T-helper 2 cell treated with Interferon-gamma antibody and Interleukin-4, amounts not matched to agents 100 ng/mL and 5 ng/mL, for 36 hours (primary cell): Measurements from ENCODE around the gene TOMM40L. TPM values are rescaled to one million over a fixed set of nuclear protein-coding genes. Genes with fewer than 3 reads are reported as not detected.
"Not testable (repeated sequence)": the region's sequence is repeated elsewhere in the genome, so short reads cannot be mapped to it uniquely, and the experiment has no call there.

Experiments
- intact Hi-C: fragments of 100-400 bp; cut with micrococcal nuclease; formaldehyde crosslinking; loops from one replicate; pipeline ENCODE4 v1.15.1; 2023
- total RNA-seq: library from RNA; stranded (reverse); gene quantifications from 2 replicates; pipeline ENCODE4 v1.2.3, GENCODE V29; 2022

The TOMM40L gene
- total RNA-seq, 1 donor from 2014 or later, result 23.3 TPM

DNA sequence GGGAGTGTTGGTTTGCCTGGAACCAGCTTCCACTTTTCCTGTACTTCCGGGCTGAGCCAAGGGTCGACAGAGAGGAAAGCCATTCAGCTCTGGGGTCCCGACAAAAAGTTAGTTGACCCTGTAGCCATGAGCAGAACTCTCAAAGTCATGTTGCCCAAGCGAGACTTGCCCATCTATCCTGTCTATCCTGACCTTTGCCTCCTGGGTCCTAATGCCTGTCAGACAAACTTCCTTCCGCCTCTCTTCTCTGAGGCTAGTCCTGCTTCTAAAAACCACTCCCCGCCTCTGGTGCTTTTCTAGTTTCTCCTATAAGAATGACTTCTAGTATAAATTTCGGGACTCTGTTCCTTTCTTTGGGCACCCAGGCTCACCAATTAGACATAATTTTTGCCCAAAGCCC lies 25.0 kb downstream of the TOMM40L start:
- intact Hi-C loops, result no loop called here

DNA sequence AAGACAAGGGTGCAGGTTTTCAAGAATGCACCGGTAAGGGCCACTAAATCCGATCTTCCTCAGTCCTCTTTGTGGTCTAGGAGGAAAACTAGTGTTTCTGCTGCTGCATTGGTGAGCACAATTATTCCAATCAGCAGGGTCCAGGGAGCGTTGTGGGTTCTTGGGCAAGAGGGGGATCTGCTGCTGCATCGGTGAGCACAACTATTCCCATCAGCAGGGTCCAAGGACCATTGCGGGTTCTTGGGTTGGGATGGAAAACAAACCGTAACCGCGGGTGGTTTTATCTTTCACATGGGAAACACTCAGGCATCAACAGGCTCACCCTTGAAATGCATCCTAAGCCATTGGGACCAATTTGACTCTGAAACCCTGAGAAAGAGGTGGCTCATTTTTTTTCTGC lies 25.7 kb downstream of the TOMM40L start:
- intact Hi-C loops, result no loop called here

DNA sequence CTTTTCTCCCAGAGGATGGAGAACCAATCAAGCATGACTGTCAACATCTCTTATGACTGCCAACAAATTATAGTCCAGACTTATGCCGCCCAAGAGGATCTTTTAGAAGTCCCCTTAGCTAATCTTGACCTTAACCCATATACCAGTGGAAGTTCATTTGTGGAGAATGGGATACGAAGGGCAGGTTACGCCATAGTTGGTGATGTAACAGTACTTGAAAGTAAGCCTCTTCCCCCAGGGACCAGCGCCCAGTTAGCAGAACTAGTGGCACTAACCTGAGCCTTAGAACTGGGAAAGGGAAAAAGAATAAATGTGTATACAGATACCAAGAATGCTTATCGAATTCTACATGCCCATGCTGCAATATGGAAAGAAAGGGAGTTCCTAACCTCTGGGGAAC lies 29.4 kb downstream of the TOMM40L start:
- intact Hi-C loops, result not testable (repeated sequence)

DNA sequence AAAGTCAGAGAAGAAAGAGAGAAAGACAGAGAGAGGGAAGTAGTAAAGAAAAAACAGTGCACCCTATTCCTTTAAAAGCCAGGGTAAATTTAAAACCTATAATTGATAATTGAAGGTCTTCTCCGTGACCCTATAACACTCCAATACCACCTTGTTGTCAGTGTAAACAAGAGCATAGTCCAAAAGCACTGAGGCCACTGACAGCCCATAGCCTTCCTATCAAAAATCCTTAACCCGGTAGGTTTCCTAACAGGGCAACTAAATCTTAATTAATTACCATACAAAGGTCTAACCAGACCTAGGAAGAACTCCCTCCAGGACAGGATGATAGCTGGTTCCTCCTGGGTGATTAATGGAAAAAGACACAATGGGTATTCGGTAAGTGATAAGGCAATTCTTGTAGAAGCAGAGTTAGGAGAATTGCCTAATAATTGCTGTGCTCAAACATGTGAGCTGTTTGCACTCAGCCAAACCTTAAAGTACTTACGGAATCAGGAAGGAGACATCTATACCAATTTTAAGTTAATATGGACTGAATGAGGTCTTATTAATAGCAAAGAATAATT lies 30.2 kb downstream of the TOMM40L start:
- intact Hi-C loops, result not testable (repeated sequence)

DNA sequence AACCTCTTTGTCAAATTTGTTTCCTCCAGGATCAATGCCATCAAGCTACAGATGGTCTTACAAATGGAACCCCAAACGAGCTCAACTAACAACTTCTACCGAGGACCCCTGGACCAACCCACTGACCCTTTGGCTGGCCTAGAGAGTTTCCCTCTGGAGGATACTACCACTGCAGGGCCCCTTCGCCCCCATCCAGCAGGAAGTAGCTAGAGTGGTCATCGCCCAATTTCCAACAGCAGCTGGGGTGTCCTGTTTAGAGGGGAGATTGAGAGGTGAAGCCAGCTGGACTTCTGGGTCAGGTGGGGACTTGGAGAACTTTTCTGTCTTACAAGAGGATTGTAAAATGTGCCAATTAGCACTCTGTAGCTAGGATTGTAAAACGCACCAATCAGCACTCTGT lies 31.2 kb downstream of the TOMM40L start:
- intact Hi-C loops, result not testable (repeated sequence)

DNA sequence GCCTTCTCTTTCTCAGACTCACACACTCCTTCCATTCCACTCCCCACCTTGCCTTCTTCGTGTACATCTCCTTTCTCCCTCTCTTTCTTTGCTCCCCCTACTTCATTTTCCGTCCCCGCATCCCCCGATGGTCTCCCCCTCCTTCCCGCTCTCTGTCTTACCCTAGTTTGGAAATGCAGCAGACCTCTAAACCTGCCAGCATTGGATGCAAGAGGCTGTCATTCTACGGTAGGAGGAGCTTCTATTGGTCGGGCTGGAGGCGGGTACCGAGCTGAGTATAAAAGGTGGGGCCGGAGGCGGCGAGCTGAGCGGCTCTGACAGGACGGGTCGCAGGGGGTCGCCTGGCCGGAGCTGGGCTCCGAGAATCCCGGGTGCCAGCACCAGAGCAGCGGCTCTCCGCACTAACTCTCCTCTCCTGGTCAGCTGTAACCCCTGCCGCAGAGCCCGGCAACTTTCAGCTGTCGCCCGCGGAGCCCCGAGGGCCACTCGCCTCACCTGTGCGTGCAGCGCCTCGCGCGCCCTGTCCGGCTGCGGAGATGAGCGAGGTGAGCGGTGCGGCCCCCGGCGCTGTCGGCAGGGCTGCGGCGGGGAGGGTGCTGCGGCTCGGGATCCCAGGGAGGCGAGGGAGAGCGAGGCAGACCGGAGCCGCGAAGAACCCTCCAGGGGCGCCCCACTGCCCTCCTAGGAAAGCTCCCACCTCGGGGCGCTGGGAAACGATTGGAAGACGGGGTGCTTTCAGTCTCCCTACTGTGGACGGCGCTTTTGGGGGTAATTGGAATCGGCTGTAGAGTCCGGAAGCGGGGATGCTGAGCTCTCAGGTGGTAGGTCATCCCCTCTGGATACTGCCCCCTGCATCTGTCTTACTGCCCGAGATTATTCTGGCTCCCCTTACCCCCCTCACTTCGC lies 32.8 kb downstream of the TOMM40L start, which contains the start of gene PCP4L1:
TSS of gene PCP4L1 (plus strand) at position 307 of the 906 bp plus-strand sequence. CDS start at position 537, 230 bp downstream.
- intact Hi-C loops, result no loop called here

DNA sequence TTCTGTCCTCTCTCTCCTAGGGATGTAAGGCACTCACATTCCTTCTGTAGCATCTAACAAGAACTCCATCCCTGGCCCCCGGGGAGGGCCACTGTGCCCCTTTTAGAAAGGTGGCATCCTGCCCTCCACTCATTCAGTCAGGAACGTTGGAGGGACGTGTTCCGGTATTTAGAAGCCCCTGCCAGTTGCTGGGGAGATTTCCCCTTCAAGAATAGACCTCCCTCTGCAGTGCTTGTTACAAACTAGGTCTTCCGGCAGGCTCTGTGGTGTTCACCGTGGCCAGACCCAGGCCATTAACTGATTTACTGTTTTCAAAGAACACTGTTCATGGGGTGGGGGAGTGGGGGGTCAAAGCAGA lies 33.5 kb downstream of the TOMM40L start:
- intact Hi-C loops, result no loop called here

DNA sequence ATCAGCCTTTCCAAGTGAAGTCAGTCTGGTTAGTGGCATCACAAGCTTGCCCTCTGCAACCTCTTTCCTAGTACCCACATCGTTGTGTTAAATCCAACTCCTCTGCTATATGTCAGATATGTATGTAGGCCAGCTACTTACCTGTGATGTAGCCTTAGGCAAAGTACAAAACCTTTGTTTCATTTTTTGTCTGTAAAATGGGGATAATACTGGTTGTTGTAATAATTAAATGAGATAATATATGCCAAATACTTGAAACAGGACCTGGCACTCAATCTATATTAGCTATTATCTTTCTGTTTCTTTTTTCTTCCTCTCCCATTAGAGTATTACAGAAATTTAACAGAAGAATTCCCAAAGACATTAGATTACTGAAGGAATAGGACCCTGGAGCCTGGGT lies 33.9 kb downstream of the TOMM40L start:
- intact Hi-C loops, result no loop called here

DNA sequence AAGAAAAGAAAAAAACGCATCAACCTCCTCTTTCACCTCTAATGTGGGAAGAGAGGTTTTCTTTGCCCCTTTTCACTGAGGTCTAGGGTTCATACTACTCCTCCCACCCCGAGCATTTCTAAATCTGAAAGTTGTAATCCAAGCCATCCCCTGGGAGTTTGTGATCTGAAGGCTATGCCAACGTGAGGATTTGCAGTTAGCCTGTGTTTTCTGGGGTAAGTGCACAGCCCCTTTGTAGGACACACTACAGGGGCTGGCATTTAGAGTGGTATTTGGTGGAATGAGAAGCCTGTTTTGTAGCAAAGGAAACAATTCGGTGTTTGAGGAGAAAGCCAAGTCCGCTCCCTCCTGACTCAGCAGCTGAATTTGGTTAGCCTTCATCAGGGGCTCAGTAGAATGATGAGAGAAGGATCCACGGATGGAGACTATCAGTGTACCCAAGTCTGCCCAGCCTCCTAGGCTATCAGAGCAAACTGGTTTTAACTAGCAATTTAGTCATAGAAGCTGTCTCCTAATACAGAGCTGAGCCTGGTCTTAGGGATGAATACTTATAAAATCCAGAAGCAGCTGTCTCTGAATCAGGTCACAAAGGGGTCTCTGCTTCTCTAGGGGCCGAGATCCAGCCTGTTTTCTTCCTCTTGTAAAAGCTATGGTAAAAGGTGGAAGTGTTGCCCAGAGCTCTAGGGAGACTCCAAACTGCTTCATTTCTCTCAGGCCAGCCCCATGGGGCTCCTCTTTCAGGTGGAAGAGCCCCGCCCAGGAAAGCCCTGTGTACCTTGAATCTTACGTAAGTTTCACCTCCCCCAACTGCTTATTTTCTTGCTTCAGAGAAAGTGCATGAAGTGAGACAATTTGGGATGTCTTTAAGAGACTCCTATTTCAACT lies 34.8 kb downstream of the TOMM40L start:
- intact Hi-C loops, result no loop called here

DNA sequence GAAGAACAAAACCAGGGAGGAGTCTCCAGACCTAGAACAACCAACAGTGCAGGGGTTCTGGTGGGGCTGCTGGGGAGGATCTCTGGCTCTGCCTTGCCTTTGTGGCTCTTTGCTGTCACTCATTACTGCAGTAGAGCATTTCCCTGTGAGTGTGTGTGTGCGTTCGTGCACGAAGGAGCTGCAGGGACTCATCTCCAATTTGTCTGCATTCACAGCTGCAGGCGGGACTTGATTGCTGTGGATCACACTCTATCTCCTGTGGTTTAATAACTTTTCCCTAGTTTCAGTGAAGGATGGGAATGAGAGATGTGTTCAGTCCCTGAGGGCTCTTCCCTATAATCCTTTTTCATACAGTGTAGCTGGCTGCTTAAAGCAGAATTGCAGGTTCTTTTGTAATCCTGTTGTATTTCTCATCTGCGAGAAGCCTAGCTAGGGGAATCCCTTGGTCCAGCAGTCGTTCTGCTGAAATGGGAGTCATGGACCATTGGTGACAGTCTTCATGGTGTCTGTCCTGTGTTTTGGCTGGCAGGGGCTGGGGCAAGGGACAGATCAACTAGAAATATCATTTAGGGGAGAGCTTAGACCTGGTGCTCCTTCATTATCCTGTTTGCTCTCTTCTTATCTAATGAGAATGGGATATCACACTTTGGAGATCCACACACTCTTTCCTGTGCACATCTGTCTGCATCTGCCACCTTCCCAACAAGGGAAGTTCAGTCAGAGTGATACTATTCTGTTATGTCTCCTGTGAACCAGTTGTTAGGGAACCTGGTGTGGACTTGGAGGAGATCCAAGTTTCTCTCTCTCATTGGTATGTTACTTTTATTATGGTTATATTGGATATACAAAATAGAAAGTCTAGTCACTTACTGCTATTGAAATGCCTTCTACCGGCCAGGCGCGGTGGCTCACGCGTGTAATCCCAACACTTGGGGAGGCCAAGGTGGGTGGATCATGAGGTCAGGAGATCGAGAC lies 35.7 kb downstream of the TOMM40L start:
- intact Hi-C loops, result no loop called here

DNA sequence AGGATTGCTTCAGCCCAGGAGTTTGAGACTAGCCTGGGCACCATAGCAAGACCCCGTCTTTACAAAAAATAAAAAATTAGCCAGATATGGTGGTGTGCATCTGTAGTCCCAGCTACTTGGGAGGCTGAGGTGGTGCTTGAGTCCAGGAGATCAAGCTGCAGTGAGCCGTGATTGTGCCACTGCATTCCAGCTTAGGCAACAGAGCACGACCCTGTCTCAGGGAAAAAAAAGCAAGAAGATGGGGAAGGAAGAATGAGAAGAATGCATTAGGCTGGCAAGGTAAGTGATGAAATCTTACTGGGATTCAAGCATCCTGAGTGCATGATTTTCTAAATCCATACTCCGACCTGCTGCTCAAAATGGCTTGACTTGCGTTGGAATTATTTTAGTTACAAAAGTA lies 39.4 kb downstream of the TOMM40L start:
- intact Hi-C loops, result no loop called here

DNA sequence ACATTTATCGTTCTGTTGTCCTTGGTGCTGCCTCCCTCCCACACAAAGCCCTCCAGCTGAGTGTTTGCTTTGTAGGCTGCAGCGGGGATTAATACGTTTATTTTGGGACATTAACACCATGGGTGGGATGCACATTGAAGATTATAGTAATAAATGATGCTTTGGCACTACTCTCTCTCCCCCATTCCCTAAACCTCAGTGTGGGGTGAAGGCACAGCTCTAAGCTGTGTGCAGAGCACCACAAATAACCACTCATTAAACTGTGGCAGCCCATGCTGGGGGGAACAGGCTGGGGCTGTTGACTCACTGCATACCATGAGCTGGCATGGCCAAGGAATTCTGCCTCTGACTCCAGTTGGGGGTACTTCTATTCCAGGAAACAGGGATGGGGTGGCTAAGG lies 40.3 kb downstream of the TOMM40L start:
- intact Hi-C loops, result no loop called here

DNA sequence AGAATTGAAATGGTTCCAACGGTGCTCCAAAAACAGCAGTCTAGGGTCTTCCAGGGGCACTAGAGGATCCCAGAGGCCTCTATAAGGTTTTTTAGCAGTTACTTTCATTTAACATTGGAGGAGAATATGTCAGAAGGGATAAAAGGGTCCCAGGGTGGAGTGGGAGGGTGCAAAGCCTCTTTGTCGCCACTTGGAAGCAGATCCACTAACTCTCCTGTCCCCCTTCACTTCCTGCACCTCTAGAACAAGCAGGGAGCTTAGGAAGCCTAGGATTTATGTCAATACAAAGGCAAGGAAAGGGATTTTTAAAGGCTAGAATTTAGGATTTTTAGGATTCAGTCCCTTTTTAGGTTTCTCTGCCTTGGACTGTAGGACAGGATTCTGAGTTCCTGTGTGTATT lies 41.0 kb downstream of the TOMM40L start:
- intact Hi-C loops, result no loop called here

DNA sequence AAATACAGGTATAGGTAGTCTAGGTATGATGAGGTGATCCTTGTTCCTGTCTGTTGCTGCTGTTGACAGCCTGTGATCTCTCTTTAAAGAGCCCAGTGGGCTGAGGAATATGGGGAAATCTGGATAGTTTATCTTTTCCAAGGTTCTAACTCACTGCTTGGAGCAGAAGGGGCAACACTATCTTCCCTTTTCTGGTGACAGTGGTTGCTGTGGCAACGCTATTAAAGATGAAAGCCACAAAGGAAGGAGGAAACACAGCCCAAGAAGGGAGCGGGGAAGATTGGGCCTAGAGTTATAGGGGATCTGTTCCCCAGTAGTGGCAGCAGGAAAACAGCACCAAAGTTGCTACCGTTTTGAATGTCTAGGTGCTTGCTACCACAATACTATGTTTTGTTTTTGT lies 41.5 kb downstream of the TOMM40L start:
- intact Hi-C loops, result no loop called here

DNA sequence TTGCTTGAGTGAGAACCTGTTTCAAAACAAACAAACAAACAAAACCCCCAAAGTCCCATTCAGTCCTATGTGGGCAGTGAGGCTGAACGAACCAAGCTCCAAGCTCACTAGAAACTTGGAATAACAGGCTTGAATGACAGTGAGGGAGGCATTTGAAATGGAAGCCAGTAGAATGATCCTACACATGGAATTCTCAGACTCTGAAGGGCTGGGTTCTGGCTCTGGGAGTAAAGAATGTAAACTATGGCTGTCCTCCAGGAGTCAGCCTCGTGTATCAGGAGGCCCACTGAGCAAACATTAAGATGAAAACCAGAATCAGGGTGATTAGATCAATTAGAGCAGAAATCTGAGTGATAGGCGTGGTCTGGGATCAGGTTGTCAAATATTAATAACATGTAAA lies 47.5 kb downstream of the TOMM40L start:
- intact Hi-C loops, result no loop called here

DNA sequence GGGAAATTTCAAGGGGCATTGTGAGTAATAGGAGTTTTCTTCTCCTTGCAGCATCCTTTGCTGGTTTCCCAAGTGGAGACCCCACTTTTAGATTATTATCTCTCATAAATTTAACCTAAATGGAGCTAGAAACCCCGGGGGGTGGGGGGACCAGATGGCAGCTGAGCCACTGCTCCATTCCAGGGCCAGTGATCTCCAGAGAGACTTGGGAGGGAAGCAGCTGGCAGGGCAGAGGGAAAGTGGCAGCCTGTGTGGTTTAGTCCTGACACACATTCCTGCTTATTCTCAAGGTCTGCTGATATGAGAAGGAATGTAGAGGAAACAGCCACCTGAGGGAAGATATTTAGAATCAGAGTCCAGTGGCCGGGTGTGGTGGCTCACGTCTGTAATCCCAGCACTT lies 49.0 kb downstream of the TOMM40L start:
- intact Hi-C loops, result no loop called here

Other genes with a start within 250 kb of the TOMM40L start
- 11.1 and 16.8 TPM in 2 replicates for gene F11R, start 204.9 kb upstream of the TOMM40L start, total RNA-seq
- gene TSTD1, start 187.1 kb upstream of the TOMM40L start, total RNA-seq, result 44.5 and 52.1 TPM in 2 replicates
- 75.8 and 78.5 TPM in 2 replicates for gene USF1, start 180.1 kb upstream of the TOMM40L start, total RNA-seq
- gene ARHGAP30, start 156.2 kb upstream of the TOMM40L start, total RNA-seq, result 266 and 271 TPM in 2 replicates
- gene NECTIN4, start 136.5 kb upstream of the TOMM40L start, total RNA-seq, result 0.05 and 0.18 TPM in 2 replicates
- gene KLHDC9, start 127.7 kb upstream of the TOMM40L start, total RNA-seq, result 0.20 TPM in 1 of 2 replicates, not detected in the other
- 65.1 and 73.9 TPM in 2 replicates for gene PFDN2, start 108.0 kb upstream of the TOMM40L start, total RNA-seq
- 34.8 and 35.8 TPM in 2 replicates for gene NIT1, start 108.0 kb upstream of the TOMM40L start, total RNA-seq
- 33.8 and 35.2 TPM in 2 replicates for gene DEDD, start 93.4 kb upstream of the TOMM40L start, total RNA-seq
- 111 and 116 TPM in 2 replicates for gene UFC1, start 72.1 kb upstream of the TOMM40L start, total RNA-seq
- gene USP21, start 66.6 kb upstream of the TOMM40L start, total RNA-seq, result 30.9 and 35.3 TPM in 2 replicates
- gene PPOX, start 59.6 kb upstream of the TOMM40L start, total RNA-seq, result 29.6 and 36.3 TPM in 2 replicates
- 49.4 and 52.1 TPM in 2 replicates for gene B4GALT3, start 48.6 kb upstream of the TOMM40L start, total RNA-seq
- 0.30 and 1.0 TPM in 2 replicates for gene ADAMTS4, start 27.0 kb upstream of the TOMM40L start, total RNA-seq
- 81.5 and 83.0 TPM in 2 replicates for gene NDUFS2, start 23.7 kb upstream of the TOMM40L start, total RNA-seq
- gene FCER1G, start 10.8 kb upstream of the TOMM40L start, total RNA-seq, result 2.5 and 3.1 TPM in 2 replicates
- not detected in 2 replicates for gene APOA2, start 2.4 kb upstream of the TOMM40L start, total RNA-seq
- not detected in 2 replicates for gene NR1I3, start 12.1 kb downstream of the TOMM40L start, total RNA-seq
- not detected in 2 replicates for gene PCP4L1, start 32.7 kb downstream of the TOMM40L start, total RNA-seq
- 2.7 and 3.0 TPM in 2 replicates for gene MPZ, start 83.9 kb downstream of the TOMM40L start, total RNA-seq
- 167 and 174 TPM in 2 replicates for gene SDHC, start 88.3 kb downstream of the TOMM40L start, total RNA-seq
- not detected in 2 replicates for gene CFAP126, start 141.8 kb downstream of the TOMM40L start, total RNA-seq